Activated naive CD8-positive, alpha-beta T cell treated with anti-CD3 and anti-CD28 coated beads for 36 hours (primary cell): ENCODE data around the gene ARMC2. TPM values are rescaled to one million over a fixed set of nuclear protein-coding genes. Genes with fewer than 3 reads are reported as not detected.

Experiments used
- DNase-seq: peaks from one replicate; pipeline ENCODE4 v3.0.0; 2021
- H3K27ac Mint-ChIP-seq: one replicate; pipeline ENCODE4 v1.8.0; 2022; ENCODE audit warnings: mild to moderate bottlenecking, moderate library complexity, mixed read lengths
- H3K27me3 Mint-ChIP-seq: one replicate; pipeline ENCODE4 v1.8.0; 2022; ENCODE audit warnings: mild to moderate bottlenecking, mixed read lengths
- H3K36me3 Mint-ChIP-seq: one replicate; pipeline ENCODE4 v1.8.0; 2021; ENCODE audit warnings: mild to moderate bottlenecking, mixed read lengths
- H3K4me1 Mint-ChIP-seq: one replicate; pipeline ENCODE4 v1.8.0; 2021; ENCODE audit warnings: mixed read lengths
- H3K4me3 Mint-ChIP-seq: one replicate; pipeline ENCODE4 v1.8.0; 2022; ENCODE audit warnings: mild to moderate bottlenecking, moderate library complexity, mixed read lengths
- H3K9me3 Mint-ChIP-seq: one replicate; pipeline ENCODE4 v1.8.0; 2022; ENCODE audit warnings: mixed read lengths
- total RNA-seq, 2 experiments: library from RNA; stranded (reverse); gene quantifications; one replicate each; pipeline ENCODE4 v1.2.3, GENCODE V29; 2021

The ARMC2 gene
- total RNA-seq, 2 experiments from 2014 or later = 3.4 to 3.5 TPM

GRCh38 chr6:108942556-108943492, 94.6 kb downstream of the ARMC2 start:
- H3K9me3 Mint-ChIP-seq = peaks cover 9% of the 10 kb centered on the region
- H3K36me3 Mint-ChIP-seq = peaks cover 6% of the 10 kb centered on the region
- peak; percentile 50 for DNase-seq
- peaks cover 32% of the 10 kb centered on the region for H3K4me1 Mint-ChIP-seq
- peak overlapping the region; percentile 86 for H3K27ac Mint-ChIP-seq
- no peaks in the 10 kb centered on the region for H3K27me3 Mint-ChIP-seq
- H3K4me3 Mint-ChIP-seq = peak overlapping the region; percentile 68

- H3K27ac Mint-ChIP-seq = no peak overlapping the region
- peaks cover 32% of the 10 kb centered on the region for H3K4me1 Mint-ChIP-seq
- peaks cover 9% of the 10 kb centered on the region for H3K9me3 Mint-ChIP-seq
- no peaks in the 10 kb centered on the region for H3K27me3 Mint-ChIP-seq
- DNase-seq = no peak
- H3K4me3 Mint-ChIP-seq = no peak overlapping the region
- peaks cover 6% of the 10 kb centered on the region for H3K36me3 Mint-ChIP-seq
Observed at GRCh38 chr6:108944071-108944470, 95.8 kb downstream of the ARMC2 start.

- H3K27ac Mint-ChIP-seq = no peak overlapping the region
- H3K4me3 Mint-ChIP-seq = no peak overlapping the region
- no peaks in the 10 kb centered on the region for H3K27me3 Mint-ChIP-seq
- DNase-seq = no peak
- H3K4me1 Mint-ChIP-seq = peaks cover 25% of the 10 kb centered on the region
- peaks cover 2% of the 10 kb centered on the region for H3K36me3 Mint-ChIP-seq
- peaks cover 3% of the 10 kb centered on the region for H3K9me3 Mint-ChIP-seq
Observed at GRCh38 chr6:108944707-108945680, 96.8 kb downstream of the ARMC2 start.

GRCh38 chr6:108945681-108946159, 97.5 kb downstream of the ARMC2 start:
- H3K27ac Mint-ChIP-seq = no peak overlapping the region
- H3K9me3 Mint-ChIP-seq = peaks cover 2% of the 10 kb centered on the region
- H3K36me3 Mint-ChIP-seq = peaks cover 1% of the 10 kb centered on the region
- no peak for DNase-seq
- no peaks in the 10 kb centered on the region for H3K27me3 Mint-ChIP-seq
- peaks cover 25% of the 10 kb centered on the region for H3K4me1 Mint-ChIP-seq
- no peak overlapping the region for H3K4me3 Mint-ChIP-seq

GRCh38 chr6:108946695-108947094, 98.5 kb downstream of the ARMC2 start:
- Mint-ChIP-seq H3K9me3 (no peaks in the 10 kb centered on the region), H3K27me3 (no peaks in the 10 kb centered on the region), H3K4me3 (no peak overlapping the region), H3K36me3 (no peaks in the 10 kb centered on the region), H3K4me1 (peaks cover 25% of the 10 kb centered on the region), H3K27ac (no peak overlapping the region)
- no peak for DNase-seq

- no peaks in the 10 kb centered on the region for H3K27me3 Mint-ChIP-seq
- H3K9me3 Mint-ChIP-seq = no peaks in the 10 kb centered on the region
- H3K4me1 Mint-ChIP-seq = peaks cover 24% of the 10 kb centered on the region
- H3K36me3 Mint-ChIP-seq = no peaks in the 10 kb centered on the region
- peak overlapping the region; percentile 0 for H3K27ac Mint-ChIP-seq
- no peak overlapping the region for H3K4me3 Mint-ChIP-seq
- no peak for DNase-seq
Observed at GRCh38 chr6:108947114-108947854, 99.1 kb downstream of the ARMC2 start.

GRCh38 chr6:108948181-108948661, 100.0 kb downstream of the ARMC2 start:
- DNase-seq = no peak
- H3K4me3 Mint-ChIP-seq = no peak overlapping the region
- no peaks in the 10 kb centered on the region for H3K27me3 Mint-ChIP-seq
- H3K27ac Mint-ChIP-seq = no peak overlapping the region
- no peaks in the 10 kb centered on the region for H3K36me3 Mint-ChIP-seq
- peaks cover 16% of the 10 kb centered on the region for H3K4me1 Mint-ChIP-seq
- no peaks in the 10 kb centered on the region for H3K9me3 Mint-ChIP-seq

- Mint-ChIP-seq H3K27me3 (no peaks in the 10 kb centered on the region), H3K36me3 (no peaks in the 10 kb centered on the region), H3K4me1 (peaks cover 15% of the 10 kb centered on the region), H3K9me3 (no peaks in the 10 kb centered on the region), H3K4me3 (no peak overlapping the region), H3K27ac (no peak overlapping the region)
- no peak for DNase-seq
Observed at GRCh38 chr6:108951351-108951953, 103.2 kb downstream of the ARMC2 start.

- Mint-ChIP-seq H3K36me3 (no peaks in the 10 kb centered on the region), H3K4me1 (peaks cover 9% of the 10 kb centered on the region), H3K4me3 (no peak overlapping the region), H3K27ac (no peak overlapping the region), H3K9me3 (no peaks in the 10 kb centered on the region), H3K27me3 (no peaks in the 10 kb centered on the region)
- no peak for DNase-seq
Observed at GRCh38 chr6:108952776-108953486, 104.7 kb downstream of the ARMC2 start.

GRCh38 chr6:108953681-108954080, 105.5 kb downstream of the ARMC2 start:
- no peak overlapping the region for H3K27ac Mint-ChIP-seq
- no peaks in the 10 kb centered on the region for H3K9me3 Mint-ChIP-seq
- H3K4me3 Mint-ChIP-seq = no peak overlapping the region
- H3K36me3 Mint-ChIP-seq = no peaks in the 10 kb centered on the region
- no peaks in the 10 kb centered on the region for H3K27me3 Mint-ChIP-seq
- H3K4me1 Mint-ChIP-seq = peaks cover 9% of the 10 kb centered on the region
- no peak for DNase-seq

GRCh38 chr6:108955329-108955949, 107.2 kb downstream of the ARMC2 start:
- H3K36me3 Mint-ChIP-seq = no peaks in the 10 kb centered on the region
- DNase-seq = no peak
- peak overlapping the region; percentile 24 for H3K4me3 Mint-ChIP-seq
- H3K4me1 Mint-ChIP-seq = peaks cover 15% of the 10 kb centered on the region
- H3K27me3 Mint-ChIP-seq = no peaks in the 10 kb centered on the region
- H3K9me3 Mint-ChIP-seq = no peaks in the 10 kb centered on the region
- peak overlapping the region; percentile 52 for H3K27ac Mint-ChIP-seq

GRCh38 chr6:108957221-108957620, 109.0 kb downstream of the ARMC2 start:
- Mint-ChIP-seq H3K9me3 (no peaks in the 10 kb centered on the region), H3K4me3 (no peak overlapping the region), H3K27ac (no peak overlapping the region), H3K27me3 (no peaks in the 10 kb centered on the region), H3K4me1 (peaks cover 15% of the 10 kb centered on the region), H3K36me3 (no peaks in the 10 kb centered on the region)
- no peak for DNase-seq
